ENCODE data around the gene CDK5. TPM values are rescaled to one million over a fixed set of nuclear protein-coding genes. Genes with fewer than 3 reads are reported as not detected.
A peak's percentile ranks its signal among the peaks of the same experiment; 100 is the strongest.
"Not testable (repeated sequence)": the region's sequence is repeated elsewhere in the genome, so short reads cannot be mapped to it uniquely, and the experiment has no call there.

Gene CDK5
- total RNA-seq, 1 experiment from 2014 or later = 23.5 TPM

DNA sequence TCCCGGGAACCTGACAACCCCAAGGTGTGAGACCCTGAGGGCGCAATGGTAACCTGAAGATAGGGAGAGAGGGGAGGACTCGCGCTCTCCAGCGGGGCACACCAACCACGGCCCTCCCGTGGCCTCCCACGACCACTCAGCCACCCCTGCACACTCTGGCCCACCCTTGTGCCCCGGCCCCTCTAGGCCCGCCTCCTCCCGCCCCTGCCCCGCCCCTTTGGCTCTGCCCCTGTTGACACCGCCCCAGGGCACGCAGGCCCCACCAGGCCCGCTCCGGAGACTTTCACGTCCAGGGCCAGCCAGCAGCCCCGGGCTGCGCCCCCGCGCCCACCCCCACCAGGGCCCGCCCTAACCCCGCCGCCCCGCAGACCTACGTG lies 44.4 kb downstream of the CDK5 start:
- H3K4me3 Mint-ChIP-seq (ENCODE audit: low read depth, unreplicated experiment) = no peak overlapping the region
- peaks cover 21% of the 10 kb centered on the region for H3K4me1 Mint-ChIP-seq (ENCODE audit: low read depth, unreplicated experiment)
- no peak overlapping the region for H3K27ac Mint-ChIP-seq (ENCODE audit: unreplicated experiment)
- CTCF ChIA-PET = no interaction called here
- no peak for DNase-seq
- no TSS peak for BruUV-seq (replicated peaks)
- no peaks in the 10 kb centered on the region for H3K36me3 Mint-ChIP-seq (ENCODE audit: insufficient read depth, unreplicated experiment)
- intact Hi-C loops (cut with micrococcal nuclease; ENCODE audit: unreplicated experiment) = no loop called here
- peaks cover 28% of the 10 kb centered on the region for H3K27me3 Mint-ChIP-seq (ENCODE audit: unreplicated experiment)
- TF ChIP-seq, protein P1, sequence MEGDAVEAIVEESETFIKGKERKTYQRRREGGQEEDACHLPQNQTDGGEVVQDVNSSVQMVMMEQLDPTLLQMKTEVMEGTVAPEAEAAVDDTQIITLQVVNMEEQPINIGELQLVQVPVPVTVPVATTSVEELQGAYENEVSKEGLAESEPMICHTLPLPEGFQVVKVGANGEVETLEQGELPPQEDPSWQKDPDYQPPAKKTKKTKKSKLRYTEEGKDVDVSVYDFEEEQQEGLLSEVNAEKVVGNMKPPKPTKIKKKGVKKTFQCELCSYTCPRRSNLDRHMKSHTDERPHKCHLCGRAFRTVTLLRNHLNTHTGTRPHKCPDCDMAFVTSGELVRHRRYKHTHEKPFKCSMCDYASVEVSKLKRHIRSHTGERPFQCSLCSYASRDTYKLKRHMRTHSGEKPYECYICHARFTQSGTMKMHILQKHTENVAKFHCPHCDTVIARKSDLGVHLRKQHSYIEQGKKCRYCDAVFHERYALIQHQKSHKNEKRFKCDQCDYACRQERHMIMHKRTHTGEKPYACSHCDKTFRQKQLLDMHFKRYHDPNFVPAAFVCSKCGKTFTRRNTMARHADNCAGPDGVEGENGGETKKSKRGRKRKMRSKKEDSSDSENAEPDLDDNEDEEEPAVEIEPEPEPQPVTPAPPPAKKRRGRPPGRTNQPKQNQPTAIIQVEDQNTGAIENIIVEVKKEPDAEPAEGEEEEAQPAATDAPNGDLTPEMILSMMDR (IDR thresholded peaks at IDR 0.05; ENCODE audit: unreplicated experiment) = no peak
- no peaks in the 10 kb centered on the region for H3K9me3 Mint-ChIP-seq (ENCODE audit: low read depth, unreplicated experiment)

DNA sequence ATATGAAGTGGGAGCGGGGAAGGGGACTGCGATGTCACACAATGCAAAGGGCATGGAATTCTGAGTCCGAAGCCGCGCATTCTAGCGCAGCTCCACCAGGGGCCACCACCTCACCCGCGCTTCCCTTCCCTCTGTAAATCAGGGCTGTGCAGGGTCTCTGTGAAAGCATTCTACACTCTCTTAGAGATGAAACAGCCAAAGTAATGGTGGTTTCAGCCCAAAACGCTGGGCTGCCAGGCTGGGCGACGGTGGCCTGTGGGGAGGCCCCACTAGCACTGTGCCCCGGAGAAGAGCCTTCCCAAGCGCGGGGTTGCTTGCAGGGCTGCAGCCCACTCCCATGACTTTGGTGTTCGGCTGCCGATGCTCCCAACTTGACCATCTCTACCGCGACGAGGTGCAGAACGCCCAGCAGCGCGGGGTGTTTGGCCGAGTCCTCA lies 44.8 kb downstream of the CDK5 start:
- peaks cover 16% of the 10 kb centered on the region for H3K4me1 Mint-ChIP-seq (ENCODE audit: low read depth, unreplicated experiment)
- no peaks in the 10 kb centered on the region for H3K9me3 Mint-ChIP-seq (ENCODE audit: low read depth, unreplicated experiment)
- H3K27me3 Mint-ChIP-seq (ENCODE audit: unreplicated experiment) = peaks cover 24% of the 10 kb centered on the region
- no peak overlapping the region for H3K4me3 Mint-ChIP-seq (ENCODE audit: low read depth, unreplicated experiment)
- H3K36me3 Mint-ChIP-seq (ENCODE audit: insufficient read depth, unreplicated experiment) = no peaks in the 10 kb centered on the region
- TF ChIP-seq, protein P1 (IDR thresholded peaks at IDR 0.05; ENCODE audit: unreplicated experiment) = peak; percentile 13
- H3K27ac Mint-ChIP-seq (ENCODE audit: unreplicated experiment) = no peak overlapping the region
- BruUV-seq (replicated peaks) = no TSS peak
- no peak for DNase-seq
- intact Hi-C loops (cut with micrococcal nuclease; ENCODE audit: unreplicated experiment) = no loop called here
- CTCF ChIA-PET = no interaction called here

DNA sequence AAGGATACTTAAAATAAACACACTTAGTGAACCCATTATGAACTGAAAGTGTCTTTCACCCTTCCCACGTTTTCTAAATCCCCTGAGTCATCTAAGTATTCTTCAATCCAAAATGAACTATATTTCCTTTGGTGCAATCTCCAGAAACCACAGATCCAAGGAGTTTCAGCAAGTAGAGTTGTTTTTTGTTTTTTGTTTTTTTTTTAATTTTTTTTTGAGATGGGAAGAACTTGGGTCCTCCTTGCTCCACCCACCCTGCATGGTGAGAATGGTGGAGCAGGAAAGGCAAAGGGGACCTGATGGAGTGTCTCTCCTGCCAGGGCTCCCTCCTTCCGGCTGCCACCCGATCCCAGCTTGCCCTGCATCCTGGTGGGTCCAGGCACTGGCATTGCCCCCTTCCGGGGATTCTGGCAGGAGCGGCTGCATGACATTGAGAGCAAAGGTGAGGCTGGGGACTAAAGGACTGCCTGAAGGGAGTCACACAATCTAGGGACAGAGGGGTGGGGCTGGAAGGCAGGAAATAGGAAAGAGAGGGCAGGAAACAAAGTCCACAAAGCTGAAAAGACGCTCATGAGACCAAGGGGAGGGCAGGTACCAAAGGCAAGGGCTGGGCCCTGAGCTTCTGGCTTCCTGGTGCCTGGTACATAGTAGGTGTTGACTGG lies 45.5 kb downstream of the CDK5 start:
- CTCF ChIA-PET = interaction anchor here (0.5 kb wide), 2 partner anchors 12 to 13 kb away, joined by 4 read pairs; partner anchors contain the start of gene ATG9B
- no peak overlapping the region for H3K4me3 Mint-ChIP-seq (ENCODE audit: low read depth, unreplicated experiment)
- peaks cover 10% of the 10 kb centered on the region for H3K4me1 Mint-ChIP-seq (ENCODE audit: low read depth, unreplicated experiment)
- peaks cover 23% of the 10 kb centered on the region for H3K27me3 Mint-ChIP-seq (ENCODE audit: unreplicated experiment)
- no peak for DNase-seq
- no peaks in the 10 kb centered on the region for H3K9me3 Mint-ChIP-seq (ENCODE audit: low read depth, unreplicated experiment)
- BruUV-seq (replicated peaks) = no TSS peak
- TF ChIP-seq, protein P1 (IDR thresholded peaks at IDR 0.05; ENCODE audit: unreplicated experiment) = no peak
- intact Hi-C loops (cut with micrococcal nuclease; ENCODE audit: unreplicated experiment) = no loop called here
- H3K36me3 Mint-ChIP-seq (ENCODE audit: insufficient read depth, unreplicated experiment) = no peaks in the 10 kb centered on the region
- H3K27ac Mint-ChIP-seq (ENCODE audit: unreplicated experiment) = no peak overlapping the region

DNA sequence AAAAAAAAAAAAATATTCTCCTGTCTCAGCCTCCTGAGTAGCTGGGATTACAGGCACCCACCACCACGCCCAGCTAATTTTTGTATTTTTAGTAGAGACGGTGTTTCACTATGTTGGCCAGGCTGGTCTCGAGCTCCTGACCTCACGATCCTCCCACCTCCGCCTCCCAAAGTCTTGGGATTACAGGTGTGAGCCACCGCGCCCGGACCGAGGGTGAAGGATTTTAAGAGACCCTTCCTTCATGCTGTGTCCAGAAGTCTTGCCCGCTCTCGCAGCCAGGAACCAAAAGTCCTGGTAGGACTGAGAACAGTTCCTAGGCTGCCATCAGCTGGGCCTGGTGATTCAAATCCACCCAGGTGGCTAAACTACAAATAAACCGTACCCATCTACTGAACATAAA lies 46.1 kb downstream of the CDK5 start:
- CTCF ChIA-PET = interaction anchor here (0.5 to 0.8 kb wide), 2 partner anchors 13 to 18 kb away, joined by 3 to 4 read pairs; partner anchors contain the start of gene ATG9B
- Mint-ChIP-seq H3K27me3 (ENCODE audit: unreplicated experiment) (peaks cover 23% of the 10 kb centered on the region), H3K4me1 (ENCODE audit: low read depth, unreplicated experiment) (peaks cover 10% of the 10 kb centered on the region)
- BruUV-seq (replicated peaks); intact Hi-C loops (cut with micrococcal nuclease; ENCODE audit: unreplicated experiment); H3K27ac Mint-ChIP-seq (ENCODE audit: unreplicated experiment); H3K9me3 Mint-ChIP-seq (ENCODE audit: low read depth, unreplicated experiment); H3K4me3 Mint-ChIP-seq (ENCODE audit: low read depth, unreplicated experiment); DNase-seq; H3K36me3 Mint-ChIP-seq (ENCODE audit: insufficient read depth, unreplicated experiment): not testable (repeated sequence)

DNA sequence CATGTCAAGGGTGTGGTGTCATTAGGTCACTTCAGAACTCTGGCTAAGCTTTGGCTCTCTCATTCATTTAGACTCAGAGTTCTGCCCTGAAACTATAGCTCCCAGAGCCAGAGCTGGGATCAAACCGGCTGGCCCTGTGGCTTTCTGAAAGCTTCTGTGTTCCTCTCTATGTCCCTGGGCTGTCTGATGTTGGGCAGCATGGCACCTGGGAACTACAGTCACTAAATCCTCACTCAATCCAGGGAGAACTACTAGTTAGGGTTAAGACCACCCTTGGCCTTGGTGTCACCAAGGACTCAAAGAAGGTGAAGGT lies 46.6 kb downstream of the CDK5 start:
- Mint-ChIP-seq H3K4me3 (ENCODE audit: low read depth, unreplicated experiment) (no peak overlapping the region), H3K27ac (ENCODE audit: unreplicated experiment) (no peak overlapping the region), H3K27me3 (ENCODE audit: unreplicated experiment) (peaks cover 18% of the 10 kb centered on the region), H3K4me1 (ENCODE audit: low read depth, unreplicated experiment) (peaks cover 10% of the 10 kb centered on the region), H3K36me3 (ENCODE audit: insufficient read depth, unreplicated experiment) (no peaks in the 10 kb centered on the region), H3K9me3 (ENCODE audit: low read depth, unreplicated experiment) (no peaks in the 10 kb centered on the region)
- no peak for DNase-seq
- TF ChIP-seq, protein P1 (IDR thresholded peaks at IDR 0.05; ENCODE audit: unreplicated experiment) = no peak
- CTCF ChIA-PET = interaction anchor here (0.5 to 0.8 kb wide), 2 partner anchors 17 to 42 kb away, joined by 3 read pairs; no protein-coding TSS in a partner anchor
- no TSS peak for BruUV-seq (replicated peaks)
- intact Hi-C loops (cut with micrococcal nuclease; ENCODE audit: unreplicated experiment) = no loop called here

All from Calu3 (cell line).